GM12801 (cell line): ENCODE data around the gene LYPD6B.

Source experiments
- TF ChIP-seq, protein P1 (sequence below): IDR thresholded peaks from one replicate; pipeline ENCODE4 v1.5.1; 2011; ENCODE audit warnings: control low read depth; ENCODE audit not compliant: insufficient read length; ENCODE audit errors: extremely low read depth

LYPD6B gene

GRCh38 chr2:149189769-149190168, 151.3 kb downstream of the LYPD6B start:
- TF ChIP-seq, protein P1, sequence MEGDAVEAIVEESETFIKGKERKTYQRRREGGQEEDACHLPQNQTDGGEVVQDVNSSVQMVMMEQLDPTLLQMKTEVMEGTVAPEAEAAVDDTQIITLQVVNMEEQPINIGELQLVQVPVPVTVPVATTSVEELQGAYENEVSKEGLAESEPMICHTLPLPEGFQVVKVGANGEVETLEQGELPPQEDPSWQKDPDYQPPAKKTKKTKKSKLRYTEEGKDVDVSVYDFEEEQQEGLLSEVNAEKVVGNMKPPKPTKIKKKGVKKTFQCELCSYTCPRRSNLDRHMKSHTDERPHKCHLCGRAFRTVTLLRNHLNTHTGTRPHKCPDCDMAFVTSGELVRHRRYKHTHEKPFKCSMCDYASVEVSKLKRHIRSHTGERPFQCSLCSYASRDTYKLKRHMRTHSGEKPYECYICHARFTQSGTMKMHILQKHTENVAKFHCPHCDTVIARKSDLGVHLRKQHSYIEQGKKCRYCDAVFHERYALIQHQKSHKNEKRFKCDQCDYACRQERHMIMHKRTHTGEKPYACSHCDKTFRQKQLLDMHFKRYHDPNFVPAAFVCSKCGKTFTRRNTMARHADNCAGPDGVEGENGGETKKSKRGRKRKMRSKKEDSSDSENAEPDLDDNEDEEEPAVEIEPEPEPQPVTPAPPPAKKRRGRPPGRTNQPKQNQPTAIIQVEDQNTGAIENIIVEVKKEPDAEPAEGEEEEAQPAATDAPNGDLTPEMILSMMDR, result no peak

DNA sequence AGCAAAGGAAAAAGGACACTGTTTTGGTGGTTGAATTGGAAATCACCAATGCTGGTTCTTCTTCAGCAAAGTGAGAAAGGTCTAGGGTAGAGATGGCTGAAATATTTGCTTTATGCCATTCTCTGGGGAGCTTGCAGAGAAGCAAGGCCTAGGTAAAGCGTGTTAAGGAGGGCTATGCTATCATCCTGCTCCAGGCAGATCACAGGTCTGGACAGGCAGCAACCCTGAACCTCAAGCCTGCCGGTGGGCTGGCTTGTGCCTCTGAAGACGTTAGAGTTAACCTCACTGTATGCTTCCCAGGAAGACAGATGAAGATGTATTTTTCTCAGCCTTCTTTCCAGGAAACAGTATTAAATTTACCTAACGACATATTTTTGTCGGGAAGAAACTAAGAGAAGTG, 153.4 kb downstream of the LYPD6B start:
- TF ChIP-seq, protein P1, result no peak

DNA sequence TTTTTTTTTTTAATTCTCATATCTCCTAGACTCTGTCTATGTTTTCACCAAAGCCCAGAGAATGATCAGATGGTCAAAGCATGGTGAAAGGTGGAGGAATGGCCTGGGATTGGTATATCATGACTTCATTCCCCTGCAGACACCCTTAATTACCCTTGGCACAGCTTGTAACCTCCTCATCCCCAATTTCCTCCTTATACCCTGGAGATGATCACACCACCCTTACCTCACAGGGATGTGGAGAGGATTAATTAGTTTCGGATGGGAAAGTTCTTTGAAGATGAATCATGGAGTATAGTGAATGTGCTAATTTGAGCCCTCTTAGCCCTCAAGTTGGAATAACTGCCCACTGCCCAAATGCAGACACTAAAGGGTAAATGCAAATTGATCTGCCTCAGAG, 153.9 kb downstream of the LYPD6B start:
- TF ChIP-seq, protein P1, result no peak

- TF ChIP-seq, protein P1, result no peak
Measured at GRCh38 chr2:149200109-149200520, 161.6 kb downstream of the LYPD6B start.

DNA sequence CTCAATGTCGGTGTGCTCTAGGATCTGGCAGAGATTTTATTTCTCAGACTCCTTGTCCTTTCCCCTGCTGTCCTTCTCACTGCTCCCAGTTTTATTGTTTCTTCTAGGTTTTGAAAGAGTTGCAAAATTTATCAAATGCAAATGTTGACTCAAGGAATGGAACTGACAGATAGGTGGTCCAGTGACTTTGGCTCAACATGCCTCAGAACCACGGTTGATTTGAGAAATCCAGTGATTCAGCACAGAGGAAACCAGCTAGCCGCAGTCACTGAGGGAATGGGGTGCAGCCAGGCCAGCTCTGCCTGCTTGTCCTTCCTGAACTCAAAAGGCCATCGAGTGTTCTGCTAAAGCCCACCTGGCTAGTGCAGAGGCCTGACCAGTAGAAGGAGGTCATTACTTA, 166.2 kb downstream of the LYPD6B start:
- TF ChIP-seq, protein P1, result no peak

DNA sequence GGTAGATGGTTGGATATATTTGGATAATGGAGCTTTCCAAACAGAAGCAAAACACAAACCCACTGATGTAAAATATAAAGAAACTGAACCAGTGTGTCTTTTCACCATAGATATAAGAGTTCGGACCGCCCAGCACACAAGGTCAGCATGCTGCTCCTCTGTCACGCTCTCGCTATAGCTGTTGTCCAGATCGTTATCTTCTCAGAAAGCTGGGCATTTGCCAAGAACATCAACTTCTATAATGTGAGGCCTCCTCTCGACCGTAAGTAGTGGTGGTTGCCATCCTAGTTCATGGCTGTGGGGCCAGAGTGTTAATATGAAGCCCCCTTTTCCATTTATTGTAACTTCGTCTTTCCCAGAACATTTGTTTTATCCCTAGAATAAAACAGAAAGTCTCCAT, 166.6 kb downstream of the LYPD6B start:
- TF ChIP-seq, protein P1, result no peak

DNA sequence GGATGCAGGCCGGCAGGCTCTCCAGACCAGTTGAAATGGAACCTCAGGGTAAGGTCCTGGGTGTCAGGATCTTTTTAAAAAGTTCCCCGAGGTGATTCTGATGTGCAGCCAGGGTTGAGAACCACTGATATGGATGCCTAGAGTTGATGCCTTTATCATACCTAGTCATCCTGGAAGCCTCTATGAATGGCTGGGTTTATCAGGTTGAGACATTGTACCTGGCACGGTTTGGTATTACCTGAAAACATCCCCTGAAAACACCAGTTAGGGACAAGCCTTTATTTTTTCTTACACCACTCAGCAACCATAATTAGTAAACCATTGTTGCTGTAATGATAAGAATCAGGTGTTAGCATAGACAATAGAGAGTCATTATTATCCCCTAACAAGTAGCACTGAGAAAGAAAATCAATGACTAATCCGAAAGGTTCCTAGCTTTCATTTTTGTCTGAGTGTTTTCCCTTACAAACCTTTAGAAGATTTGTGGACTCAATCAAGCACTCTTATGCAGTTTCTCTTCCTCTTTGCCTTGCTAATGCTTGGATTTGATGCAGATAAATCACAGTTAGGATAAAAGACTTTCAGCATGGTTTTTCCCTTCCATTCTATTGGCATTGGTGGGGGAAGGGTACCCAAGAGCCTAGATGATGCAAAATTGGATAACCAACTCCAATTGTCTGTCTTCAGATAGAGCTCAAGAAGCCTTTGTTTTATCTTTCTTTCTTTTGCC, 175.4 kb downstream of the LYPD6B start:
- TF ChIP-seq, protein P1, result no peak

DNA sequence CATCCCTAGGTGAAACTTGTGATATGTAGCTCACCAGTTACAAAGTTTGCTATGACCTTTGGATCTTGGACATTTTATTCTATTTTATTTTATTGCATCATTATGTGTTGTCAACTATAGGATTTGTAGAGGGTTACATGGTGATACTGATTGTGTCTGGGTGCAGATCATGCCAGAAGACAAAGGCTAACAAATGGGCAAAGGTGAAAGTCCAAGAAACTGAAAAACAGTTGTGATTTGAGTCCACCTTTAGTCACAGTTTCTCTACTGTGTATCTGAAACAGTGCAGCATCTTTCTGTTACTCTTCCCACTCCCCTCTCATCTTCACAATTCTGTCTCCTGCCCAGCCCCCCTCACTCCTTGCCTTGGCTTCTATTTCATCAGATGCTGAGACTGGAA, 180.0 kb downstream of the LYPD6B start:
- TF ChIP-seq, protein P1, result no peak
